Femur (tissue), 1 donor: ENCODE measurements around the gene SYNGR2.

Experiments
- DNase-seq: peaks from one replicate; pipeline ENCODE4 v3.0.0-alpha.2; 2017

Gene SYNGR2, protein sequence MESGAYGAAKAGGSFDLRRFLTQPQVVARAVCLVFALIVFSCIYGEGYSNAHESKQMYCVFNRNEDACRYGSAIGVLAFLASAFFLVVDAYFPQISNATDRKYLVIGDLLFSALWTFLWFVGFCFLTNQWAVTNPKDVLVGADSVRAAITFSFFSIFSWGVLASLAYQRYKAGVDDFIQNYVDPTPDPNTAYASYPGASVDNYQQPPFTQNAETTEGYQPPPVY

DNA sequence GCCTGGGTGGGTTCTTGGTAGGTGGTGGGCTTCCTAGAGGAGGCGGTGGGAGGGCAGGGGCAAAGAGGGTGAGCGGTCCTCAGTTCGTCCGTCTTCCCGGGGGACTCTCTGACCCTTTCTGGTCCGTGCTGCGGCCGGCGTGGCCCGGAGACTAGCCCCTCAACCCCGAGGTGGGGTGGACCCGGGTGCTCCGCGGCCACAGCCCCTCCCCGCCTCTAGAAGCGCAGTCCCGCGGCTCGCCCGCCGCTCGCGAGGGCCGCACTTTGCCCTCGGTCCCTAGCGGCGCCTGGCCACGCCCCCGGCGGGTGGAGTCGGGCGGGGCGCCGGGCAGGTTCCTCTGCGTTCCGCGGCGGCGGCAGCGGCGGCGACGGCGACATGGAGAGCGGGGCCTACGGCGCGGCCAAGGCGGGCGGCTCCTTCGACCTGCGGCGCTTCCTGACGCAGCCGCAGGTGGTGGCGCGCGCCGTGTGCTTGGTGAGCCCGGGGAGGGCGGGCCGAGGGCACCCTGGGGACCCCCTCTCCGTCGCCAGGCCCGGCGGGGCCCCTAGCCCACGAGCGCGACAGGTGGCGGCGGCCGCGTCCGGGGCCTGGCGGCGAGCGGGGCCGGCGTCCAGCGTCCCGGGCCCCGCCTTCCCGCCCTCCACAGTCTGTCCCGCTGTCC is at the start of gene SYNGR2:
Gene SYNGR2 (plus strand): TSS at position 340 of the 661 bp plus-strand sequence. CDS start 36 bp downstream, at position 376.
- peak; percentile 80 for DNase-seq

DNA sequence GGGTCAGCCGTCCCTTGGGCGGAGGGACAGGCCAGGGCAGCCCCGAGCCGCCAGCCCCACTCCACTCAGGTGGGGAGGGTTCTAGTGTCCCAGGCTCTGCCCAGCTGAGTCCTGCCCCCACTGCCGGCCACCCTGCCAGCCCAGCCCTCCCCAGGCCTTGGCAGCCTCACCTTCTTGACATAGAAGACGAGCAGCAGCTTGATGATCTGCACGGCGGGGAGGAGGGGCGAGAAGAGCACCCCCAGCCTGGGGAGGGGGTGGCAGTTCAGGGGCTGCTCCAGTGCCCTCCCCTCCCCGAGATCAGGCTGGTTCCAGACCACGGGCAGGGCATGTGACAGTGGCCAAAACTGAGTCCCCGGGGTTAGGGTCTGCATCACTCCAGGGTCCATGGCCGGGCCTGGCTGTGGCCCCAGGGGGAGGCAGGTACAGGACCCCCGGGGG is 49.6 kb upstream of the SYNGR2 start:
- DNase-seq = peak; percentile 22

DNA sequence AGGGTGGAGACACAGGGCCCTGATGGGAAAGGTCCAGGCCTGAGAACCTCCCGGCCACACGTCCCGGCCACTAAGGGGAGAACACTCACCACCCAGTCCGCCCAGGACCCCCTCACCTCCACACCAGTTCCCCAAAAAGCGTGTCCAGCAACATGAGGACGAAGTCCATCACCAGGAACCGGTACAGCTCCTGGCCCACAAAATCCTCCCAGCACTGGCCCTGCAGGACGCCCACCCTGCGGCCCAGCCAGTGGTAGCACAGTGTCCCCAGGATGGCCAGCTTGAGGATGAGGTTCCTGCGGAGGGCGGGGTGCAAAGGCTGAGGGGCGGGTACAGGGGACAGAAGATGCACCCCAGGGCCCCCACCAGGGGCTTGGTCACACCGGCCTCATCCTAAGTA is 47.8 kb upstream of the SYNGR2 start:
- peak; percentile 13 for DNase-seq

DNA sequence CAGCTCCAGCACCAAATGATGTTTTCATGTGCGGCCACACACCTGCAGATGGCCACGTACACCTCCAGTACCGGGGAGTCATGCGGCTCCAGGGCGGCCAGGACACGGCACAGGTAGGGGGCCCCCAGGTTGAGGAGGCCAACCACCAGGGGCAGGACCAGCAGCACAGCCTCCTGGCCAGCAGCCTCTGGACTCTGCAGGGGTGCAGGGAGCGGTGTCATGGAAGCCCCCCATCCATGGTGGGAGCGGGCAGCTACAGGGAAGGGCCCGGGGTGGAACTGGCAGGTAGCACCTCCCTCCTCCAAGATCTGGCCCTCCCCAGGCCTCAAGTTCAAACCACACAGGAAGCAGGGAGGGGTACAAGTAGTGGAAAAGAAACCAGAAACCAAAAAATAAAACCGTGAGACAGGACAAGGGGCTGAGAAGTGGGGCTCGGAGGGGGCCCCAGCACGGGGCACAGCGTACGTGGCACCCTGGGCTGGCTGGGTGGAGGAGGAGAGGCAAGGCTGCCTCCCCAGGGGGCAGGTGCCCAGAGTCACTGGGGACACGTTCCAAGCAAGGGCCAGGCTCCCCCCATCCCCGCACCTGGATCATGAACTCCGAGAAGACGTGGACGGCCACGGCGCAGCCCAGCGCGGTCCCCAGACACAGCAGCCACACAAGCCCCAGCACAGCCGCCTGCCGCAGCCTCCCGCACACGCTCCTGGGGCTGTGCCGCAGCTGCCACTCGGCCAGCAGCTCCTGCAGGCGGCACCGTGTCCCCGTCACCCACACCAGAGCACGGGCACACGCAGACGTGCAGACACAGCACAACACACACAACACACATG is 47.2 kb upstream of the SYNGR2 start:
- peak; percentile 19 for DNase-seq

DNA sequence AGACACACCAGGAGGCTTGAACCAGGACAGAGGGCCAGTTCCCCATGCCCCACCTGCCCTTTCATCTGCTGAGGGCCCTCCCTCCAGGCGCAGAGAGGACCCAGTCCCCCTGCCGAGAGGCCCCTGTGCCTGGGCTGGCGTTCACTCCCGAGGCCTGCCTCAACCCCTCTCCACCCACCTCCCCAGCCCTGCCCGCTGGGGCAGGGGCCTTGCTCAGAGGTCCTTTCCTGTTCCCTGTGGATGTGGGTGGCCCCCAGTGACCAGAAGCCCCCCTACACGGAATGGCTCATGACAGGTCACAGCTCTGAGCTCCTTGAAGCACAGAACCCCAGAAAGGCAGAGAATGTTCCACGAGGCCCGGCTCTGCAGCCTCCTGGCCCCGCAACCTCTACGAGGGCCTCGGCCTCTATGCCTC is 46.6 kb upstream of the SYNGR2 start:
- DNase-seq = no peak

DNA sequence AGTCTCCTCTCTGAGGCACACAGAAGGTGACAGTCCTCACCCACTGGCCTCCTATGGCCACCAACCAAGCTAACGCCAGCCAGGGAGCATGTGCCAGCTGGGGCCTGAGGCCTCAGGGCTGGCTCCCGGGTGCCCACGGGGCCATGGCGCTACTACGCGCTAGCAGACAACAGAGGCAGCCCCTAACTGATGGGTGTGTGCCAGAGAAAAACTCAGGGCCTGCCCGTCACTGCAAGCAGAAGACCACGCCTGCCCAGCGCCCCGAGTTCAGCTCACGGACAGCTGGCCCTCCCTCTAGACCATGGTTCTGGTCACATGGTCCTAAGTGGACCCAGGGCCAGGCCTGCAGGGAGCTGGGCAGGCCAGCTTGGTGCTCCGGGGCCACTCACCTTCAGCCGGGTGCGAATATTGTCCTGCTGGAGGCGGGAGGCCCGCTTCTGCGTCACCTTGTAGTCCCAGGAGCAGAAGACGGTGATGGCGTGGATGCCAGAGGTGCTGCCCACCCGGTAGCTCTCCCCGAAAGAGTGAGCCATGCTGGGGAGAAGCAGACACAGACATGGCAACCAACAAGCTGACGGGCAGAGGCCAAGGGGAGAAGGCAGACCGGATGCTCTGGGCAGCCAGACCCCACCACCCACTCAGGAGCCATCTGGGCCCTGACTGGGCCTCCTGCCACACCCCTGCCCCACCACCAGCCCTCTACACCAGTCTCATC is 46.0 kb upstream of the SYNGR2 start:
- no peak for DNase-seq

DNA sequence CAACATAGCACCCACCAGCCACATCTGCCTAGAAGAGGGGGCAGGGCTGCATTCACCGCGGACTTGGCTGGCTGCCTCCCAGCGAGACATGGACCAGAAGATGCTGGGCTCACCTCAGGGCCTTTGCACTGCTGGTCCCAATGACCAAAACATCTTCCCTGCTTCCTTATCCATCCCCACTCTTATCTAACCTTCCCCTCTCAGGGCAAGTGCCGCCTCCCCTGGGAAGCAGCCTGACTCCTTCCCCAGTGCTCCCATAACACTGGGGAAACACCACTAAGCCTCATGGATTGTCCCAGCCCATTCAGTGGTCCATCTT is 45.5 kb upstream of the SYNGR2 start:
- no peak for DNase-seq

DNA sequence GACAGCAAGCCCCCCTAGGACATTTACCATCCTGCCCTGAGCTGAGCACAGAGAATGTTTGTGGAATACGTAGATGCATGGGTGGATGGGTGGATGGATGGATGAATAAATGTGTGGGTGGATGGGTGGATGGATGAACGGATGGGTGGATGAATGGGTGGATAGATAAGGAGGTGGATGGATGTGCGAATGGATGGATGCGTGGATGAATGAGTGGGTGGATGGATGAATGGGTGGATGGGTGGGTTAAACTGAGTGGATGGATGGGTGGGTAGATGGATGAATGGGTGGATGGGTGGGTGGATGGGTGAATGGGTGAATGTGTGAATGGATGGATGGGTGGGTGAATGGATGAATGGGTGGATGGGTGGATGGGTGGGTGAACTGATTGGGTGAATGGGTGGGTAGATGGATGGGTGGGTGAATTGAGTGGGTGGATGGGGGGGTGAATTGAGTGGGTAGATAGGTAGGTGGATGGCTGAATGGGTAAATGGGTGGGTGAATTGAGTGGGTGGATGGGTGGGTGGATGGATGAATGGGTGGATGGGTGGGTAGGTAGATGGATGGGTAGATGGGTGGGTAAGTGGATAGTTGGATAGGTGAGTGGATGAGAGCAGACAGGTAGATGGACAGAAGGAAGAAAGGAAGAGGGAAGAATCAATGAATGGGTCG is 45.0 kb upstream of the SYNGR2 start:
- no peak for DNase-seq

DNA sequence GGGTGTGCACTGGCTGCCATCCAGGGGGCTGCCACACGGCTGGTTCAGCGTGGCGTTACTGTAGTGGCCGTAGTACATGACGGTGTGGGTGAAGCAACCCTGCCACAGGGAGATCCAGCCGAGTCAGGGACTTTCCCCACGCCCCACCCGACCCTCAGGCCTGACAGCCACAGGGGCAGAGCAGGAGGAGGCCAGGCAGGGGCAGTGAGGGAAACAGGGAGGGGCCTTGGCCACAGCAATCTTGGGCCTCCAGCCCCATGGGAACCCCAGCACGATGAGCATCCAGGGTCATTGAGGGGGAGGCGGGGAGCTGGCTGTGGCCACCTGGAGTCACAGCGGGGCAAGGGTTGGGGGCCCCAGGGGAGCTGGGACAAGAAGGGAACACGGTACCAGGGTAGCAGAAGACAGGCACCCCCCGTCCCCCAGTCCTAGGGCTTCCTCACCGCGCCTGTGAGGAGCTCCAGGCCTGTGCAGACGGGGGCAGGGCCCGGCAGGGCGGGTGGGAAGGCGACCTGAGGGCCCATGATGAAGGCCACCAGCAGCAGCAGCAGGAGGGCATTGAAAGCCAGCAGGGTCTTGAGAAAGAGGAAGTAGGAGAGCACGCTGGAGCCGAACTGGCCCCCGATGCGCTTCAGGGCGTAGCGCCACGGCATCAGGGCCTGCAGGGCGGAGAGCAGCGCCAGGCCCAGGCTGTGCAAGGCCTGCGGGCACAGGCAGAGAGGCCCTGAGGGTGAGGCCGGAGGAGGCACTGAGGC is 44.1 kb upstream of the SYNGR2 start:
- no peak for DNase-seq

DNA sequence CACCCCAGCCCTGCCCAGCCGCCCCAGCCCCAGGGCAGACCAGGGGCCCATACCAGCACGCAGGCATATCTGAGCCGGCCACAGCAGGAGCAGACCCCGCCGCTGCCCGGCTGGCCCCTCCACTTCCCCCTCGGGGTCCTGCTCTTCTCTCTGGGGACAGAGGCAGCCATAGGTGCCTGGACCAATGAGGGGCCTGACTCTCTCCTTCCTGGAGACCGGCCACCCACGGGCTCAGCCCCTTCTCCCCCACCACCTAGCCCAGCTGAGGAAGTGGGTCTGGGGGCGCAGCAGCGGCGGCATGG is 43.6 kb upstream of the SYNGR2 start:
- DNase-seq = no peak

DNA sequence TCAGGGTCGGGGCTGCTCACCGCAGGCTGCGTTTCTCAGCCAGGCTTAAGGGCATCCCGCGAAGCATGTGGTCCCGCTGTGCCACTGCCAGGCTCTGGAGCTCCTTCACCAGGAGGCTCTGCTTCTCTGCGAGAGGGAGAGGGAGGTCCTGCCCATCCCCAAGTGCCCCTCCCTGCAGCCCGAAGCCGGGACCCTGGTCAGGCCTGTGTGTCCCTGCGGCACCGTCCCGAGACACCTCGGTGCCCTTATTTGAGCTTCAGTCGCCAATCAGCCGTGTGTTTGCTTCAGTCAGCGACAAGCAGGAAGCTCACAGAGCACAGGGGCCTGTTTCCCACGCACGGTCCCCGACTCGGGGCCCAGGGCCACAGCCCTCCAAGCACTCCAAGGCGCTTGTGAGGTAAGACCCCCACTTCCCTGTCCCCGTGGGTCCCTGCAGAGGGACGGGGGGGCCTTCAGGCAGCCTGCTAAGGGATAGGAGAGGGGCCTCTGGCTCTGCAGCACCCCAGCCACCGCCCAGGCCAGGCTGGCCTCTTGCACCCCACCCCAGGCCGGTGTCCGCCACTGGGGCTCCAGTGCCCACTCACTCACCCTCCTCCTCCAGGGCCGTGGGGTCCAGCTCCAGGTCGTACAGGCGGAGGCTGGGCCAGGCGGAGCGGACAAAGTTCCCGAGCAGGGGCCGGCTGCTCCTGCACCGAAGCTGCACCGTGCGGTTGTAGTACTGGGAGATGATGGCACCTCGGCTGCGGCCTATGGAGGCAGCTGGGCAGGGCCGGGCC is 43.1 kb upstream of the SYNGR2 start:
- no peak for DNase-seq

DNA sequence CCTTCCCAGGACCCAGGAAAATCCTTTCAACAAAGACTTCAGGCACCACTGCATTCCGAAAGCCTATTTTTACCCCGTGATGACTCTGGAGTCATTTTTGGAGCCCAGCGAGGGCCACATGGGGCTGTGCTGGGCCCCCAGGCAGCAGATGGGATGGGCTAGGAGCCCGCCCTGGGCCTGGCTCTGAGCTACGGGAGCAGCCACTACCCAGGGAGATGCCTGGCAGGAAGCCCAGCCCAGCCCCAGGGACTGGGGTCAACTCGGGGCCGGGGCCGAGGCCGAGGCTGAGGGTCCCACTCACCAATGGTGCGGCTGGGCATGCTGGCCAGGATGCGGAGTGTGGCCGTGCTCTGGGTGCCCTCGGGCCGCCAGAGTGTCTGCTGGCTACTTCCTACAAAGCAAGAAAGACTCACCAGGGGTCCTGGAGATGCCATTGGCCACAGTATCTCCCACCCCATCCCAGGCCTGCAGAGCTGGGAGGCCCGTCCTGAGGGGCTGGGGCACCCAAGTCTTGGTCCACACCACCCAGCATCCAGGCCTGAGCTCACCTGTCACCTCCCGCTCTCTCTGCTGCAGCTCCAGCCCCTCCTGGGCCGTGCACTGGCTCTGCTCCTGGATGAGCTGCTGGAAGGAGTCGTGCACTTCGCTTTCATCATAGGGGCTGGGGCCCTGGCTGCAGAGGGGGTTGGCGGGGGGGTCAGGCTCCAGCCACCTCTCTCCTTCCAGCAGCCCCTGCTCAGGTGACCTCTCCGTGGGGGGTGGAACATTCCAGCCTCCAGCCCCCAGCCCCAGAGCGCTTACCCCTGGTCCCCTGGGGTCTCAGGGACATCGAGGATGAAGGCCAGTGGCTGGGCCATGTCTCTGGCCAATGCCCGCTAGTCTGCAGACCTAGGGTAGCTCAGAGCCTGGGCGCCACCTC is 42.1 kb upstream of the SYNGR2 start:
- peak; percentile 30 for DNase-seq

DNA sequence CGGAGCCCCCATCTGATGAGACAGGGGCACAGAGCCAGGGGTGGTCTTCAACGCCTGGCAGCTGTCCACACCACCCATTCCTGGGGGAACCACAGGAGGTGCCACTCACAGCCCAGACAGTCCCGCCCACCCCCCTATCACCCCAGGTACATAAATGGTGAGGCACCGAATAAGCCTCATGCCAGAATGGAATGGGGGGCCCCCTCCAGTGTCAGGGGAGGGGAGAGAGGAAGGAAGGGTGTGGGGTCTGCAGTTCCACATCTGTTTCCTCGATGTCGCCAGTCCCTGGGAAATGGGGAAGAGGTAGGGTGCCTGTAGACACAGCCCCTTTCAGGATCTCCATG is 41.5 kb upstream of the SYNGR2 start:
- DNase-seq = peak; percentile 27

DNA sequence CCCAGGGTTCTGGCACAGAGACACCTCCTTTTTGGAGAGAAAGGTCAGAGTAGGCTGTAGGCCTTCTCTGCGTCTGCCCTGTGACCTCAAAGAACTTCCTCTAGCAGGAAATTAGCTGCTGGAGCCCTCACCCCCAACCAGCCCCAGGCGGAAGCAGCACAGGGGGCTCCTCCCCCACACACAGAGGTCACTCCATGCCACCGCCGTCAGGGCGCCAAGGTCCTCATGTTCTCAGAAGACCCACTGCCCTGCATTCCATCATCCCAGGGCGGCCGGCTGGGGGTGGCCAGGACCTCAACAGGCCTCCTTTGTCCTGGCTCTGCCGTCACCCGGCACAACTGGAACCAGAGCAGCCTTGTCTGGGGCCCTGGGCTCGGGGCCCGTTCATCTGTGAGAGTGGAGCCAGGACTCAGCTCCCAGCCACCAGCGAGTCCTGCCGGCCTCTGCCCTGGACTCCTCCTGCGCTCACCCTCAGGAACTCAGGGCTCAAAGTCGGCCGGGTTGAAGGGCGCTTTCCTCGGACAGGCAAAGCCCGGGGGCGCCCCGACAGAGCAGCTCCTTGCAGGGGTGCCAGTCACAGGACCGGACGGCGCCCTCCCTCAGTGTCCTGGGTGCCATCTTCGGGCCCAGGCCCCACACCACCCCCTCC is 41.0 kb upstream of the SYNGR2 start:
- DNase-seq = peak; percentile 74

DNA sequence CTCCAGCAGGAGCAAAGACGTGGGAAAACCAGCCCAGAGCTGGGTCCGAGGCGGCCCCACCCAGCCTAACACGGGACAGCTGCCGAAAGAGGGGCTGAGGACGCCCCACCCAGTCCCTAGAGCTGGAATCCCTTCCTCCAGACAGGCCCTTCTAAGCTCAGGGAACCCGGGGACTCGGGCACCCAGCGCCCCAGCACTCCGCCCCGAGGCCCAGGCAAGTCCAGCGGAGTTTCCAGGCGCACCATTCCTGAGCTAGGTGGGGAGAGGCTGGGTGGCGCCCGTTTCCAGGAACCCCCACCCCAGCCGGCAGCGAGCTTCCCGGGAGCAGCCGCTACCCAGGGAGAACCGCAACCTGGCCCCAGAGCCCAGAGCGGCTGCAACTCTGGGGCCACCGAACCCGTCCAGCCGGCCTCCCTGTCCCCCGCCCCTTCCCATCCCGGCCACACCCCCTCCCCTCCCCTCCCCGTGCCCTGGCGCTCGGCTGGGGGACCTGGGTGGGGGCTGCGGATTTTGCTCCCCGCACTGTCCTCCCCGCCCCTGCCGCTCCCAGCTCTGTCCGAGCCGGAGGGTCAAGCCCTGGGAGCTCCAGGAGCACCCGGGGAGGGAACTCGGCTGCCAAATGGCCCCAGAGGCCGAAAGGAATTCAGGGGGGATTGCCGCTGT is 40.4 kb upstream of the SYNGR2 start:
- DNase-seq = peak; percentile 50

DNA sequence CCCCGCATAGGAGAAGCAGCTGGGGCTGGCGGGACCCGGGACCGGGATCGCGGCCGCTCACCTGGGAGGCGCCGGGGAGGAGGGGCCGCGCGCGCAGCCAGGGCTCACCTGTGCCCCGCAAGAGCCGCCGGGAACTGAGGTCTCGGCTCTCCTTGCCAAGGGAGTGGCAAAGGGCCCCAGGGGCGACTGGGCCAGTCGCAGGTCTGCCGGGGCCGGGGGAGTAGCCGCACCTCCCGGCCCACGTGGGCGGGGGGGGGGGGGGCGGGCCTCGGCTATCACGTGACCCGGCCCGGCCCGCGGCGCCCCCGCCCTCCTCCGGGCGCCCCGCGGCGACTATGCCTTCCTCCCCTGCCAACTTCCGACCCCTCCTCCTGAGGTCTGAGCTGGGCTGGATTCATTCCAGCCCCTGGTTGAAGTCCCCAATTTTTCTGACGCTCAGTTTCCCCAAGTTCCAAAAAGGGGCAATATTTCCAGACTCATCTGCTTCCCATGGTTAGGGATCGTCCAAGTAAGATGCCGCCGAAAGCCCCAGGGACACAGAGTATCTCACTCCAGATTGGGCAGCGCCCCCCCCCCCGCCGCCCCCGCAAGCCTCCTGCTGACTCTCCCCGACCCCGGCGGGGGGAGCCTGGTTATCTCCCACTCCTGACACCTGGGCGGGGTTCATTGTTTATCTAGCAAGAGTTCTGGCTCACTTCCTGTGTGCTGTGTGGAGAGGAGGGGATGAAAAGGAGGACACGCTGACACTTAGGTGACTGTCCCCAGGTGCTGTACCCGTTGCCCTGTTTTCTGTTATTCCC is 39.6 kb upstream of the SYNGR2 start, which contains the start of gene TMC6:
Gene TMC6 (minus strand): TSS at position 205 of the 800 bp plus-strand sequence. CDS start 1,923 bp downstream, outside the sequence.
- DNase-seq = peak; percentile 67

DNA sequence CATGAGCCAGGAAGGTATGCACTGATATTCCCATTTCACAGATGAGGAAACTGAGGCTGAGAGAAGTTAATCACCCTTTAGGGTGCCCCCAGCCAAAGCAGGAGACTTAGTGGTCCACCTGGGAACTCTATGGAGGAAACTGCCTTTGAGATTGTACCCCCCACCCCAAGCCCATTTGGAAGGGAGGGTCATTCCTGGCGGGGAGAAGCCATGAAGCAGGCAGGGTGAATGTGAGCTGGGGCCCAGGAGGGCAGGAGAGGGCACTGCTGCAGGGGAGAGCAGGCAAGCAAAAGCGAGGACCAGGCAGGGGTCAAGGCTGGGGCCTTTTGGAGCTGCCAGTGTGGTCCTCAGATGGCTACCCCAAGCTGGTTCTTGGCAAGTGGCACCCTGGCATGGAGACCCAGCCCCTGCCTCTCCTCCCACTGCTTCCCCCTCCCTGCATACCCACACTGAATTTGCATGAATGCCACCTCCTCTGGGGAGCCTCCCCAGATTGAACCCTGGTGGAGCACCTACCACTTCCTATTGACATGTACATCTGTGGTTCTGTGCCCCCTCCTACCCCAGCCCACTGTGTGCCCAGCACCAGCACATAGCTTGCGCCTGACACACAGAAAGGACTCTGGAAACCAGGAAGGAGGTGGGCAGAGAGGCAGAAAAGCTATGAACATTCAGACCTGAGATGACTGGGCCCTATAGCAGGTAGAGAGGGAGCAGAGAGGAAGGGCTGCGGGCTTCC is 38.9 kb upstream of the SYNGR2 start:
- DNase-seq = peak; percentile 34

DNA sequence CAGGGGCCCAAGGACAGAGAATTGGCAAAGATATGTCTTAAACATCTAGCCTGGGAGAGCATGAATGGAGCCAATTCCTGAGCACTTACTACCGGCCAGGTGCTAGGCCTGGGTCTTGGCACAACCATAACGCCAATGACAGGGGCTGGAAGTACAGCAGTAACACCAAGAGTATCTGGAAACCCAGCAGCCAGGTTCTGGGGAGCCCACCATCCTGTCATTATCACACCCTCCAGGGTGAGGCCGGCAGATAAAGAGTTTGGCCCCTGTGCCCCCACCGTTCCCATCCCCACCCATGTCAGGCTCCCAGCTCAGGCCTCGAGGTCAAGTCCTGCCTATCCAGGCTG is 38.3 kb upstream of the SYNGR2 start:
- peak; percentile 29 for DNase-seq
